ENCODE data around the gene PPP2R2D. TPM values are rescaled to one million over a fixed set of nuclear protein-coding genes. Genes with fewer than 3 reads are reported as not detected.

The PPP2R2D gene
- total and polyA plus RNA-seq, 4 donors = 15.6 to 51.4 (median 22.0) TPM

GRCh38 chr10:131892806-131893675 lies 7.8 kb upstream of the PPP2R2D start:
- 83 to 92% methylated on average over 27 of the region's 27 CpGs for WGBS, 2 donors
- peaks cover 0 to 3% (median 0%) of the 10 kb centered on the region in 5 donors for H3K4me1 ChIP-seq (ENCODE audit: control insufficient read depth in 5 of 5, insufficient read depth in 5 of 5, low read length in 5 of 5)
- no peak for TF ChIP-seq CTCF (IDR thresholded peaks at IDR 0.05; ENCODE audit: control extremely low read depth, extremely low read depth)
- peaks cover 0 to 20% (median 17%) of the 10 kb centered on the region in 3 donors for H3K27me3 ChIP-seq (ENCODE audit: control insufficient read depth in 3 of 3, insufficient read depth in 3 of 3, low read length in 2 of 3)
- no peak overlapping the region for H3K27ac ChIP-seq (ENCODE audit: low read depth in 1 of 2, low read length in 1 of 2)
- no peaks in the 10 kb centered on the region for H3K36me3 ChIP-seq (ENCODE audit: control insufficient read depth in 4 of 4, insufficient read depth in 4 of 4, low read length in 4 of 4)
- DNase-seq = no peak
- H3K4me3 ChIP-seq = no peak overlapping the region
- peaks cover 0 to 3% (median 0%) of the 10 kb centered on the region in 4 donors for H3K9me3 ChIP-seq (ENCODE audit: control insufficient read depth in 4 of 4, insufficient read depth in 3 of 4, low read length in 3 of 4)
- H3K9ac ChIP-seq (ENCODE audit: insufficient read depth in 1 of 2, low read length in 2 of 2) = no peak overlapping the region
- ATAC-seq (ENCODE audit: insufficient read depth, low FRiP score) = no peak

- WGBS, 2 donors = 95 to 96% methylated on average over 17 of the region's 17 CpGs
- DNase-seq (no peak), ATAC-seq (ENCODE audit: insufficient read depth, low FRiP score) (no peak)
- TF ChIP-seq CTCF (IDR thresholded peaks at IDR 0.05; ENCODE audit: control extremely low read depth, extremely low read depth) = no peak
- Histone ChIP-seq H3K9ac (ENCODE audit: insufficient read depth in 1 of 2, low read length in 2 of 2) (no peak overlapping the region), H3K4me3 (no peak overlapping the region), H3K36me3 (ENCODE audit: control insufficient read depth in 4 of 4, insufficient read depth in 4 of 4, low read length in 4 of 4) (no peaks in the 10 kb centered on the region), H3K9me3 (ENCODE audit: control insufficient read depth in 4 of 4, insufficient read depth in 3 of 4, low read length in 3 of 4) (peaks cover 0 to 3% (median 0%) of the 10 kb centered on the region in 4 donors), H3K27me3 (ENCODE audit: control insufficient read depth in 3 of 3, insufficient read depth in 3 of 3, low read length in 2 of 3) (peaks cover 0 to 31% (median 27%) of the 10 kb centered on the region in 3 donors), H3K27ac (ENCODE audit: low read depth in 1 of 2, low read length in 1 of 2) (no peak overlapping the region), H3K4me1 (ENCODE audit: control insufficient read depth in 5 of 5, insufficient read depth in 5 of 5, low read length in 5 of 5) (peaks cover 0 to 4% (median 3%) of the 10 kb centered on the region in 5 donors)
Observed at GRCh38 chr10:131895116-131895515, 5.7 kb upstream of the PPP2R2D start.

GRCh38 chr10:131896403-131896802 lies 4.4 kb upstream of the PPP2R2D start:
- ATAC-seq (ENCODE audit: insufficient read depth, low FRiP score) (no peak), DNase-seq (no peak)
- no peak overlapping the region for H3K27ac ChIP-seq (ENCODE audit: low read depth in 1 of 2, low read length in 1 of 2)
- no peaks in the 10 kb centered on the region for H3K36me3 ChIP-seq (ENCODE audit: control insufficient read depth in 4 of 4, insufficient read depth in 4 of 4, low read length in 4 of 4)
- H3K4me1 ChIP-seq (ENCODE audit: control insufficient read depth in 5 of 5, insufficient read depth in 5 of 5, low read length in 5 of 5) = peaks cover 0 to 5% (median 3%) of the 10 kb centered on the region in 5 donors
- TF ChIP-seq CTCF (IDR thresholded peaks at IDR 0.05; ENCODE audit: control extremely low read depth, extremely low read depth) = no peak
- H3K9ac ChIP-seq (ENCODE audit: insufficient read depth in 1 of 2, low read length in 2 of 2) = no peak overlapping the region
- WGBS, 2 donors = 51 to 74% methylated on average over 9 of the region's 9 CpGs
- H3K27me3 ChIP-seq (ENCODE audit: control insufficient read depth in 3 of 3, insufficient read depth in 3 of 3, low read length in 2 of 3) = peaks cover 0 to 31% (median 21%) of the 10 kb centered on the region in 3 donors
- H3K4me3 ChIP-seq = no peak overlapping the region
- no peaks in the 10 kb centered on the region for H3K9me3 ChIP-seq (ENCODE audit: control insufficient read depth in 4 of 4, insufficient read depth in 3 of 4, low read length in 3 of 4)

Measured in lung (tissue), 12 donors.